ENCODE results near the gene TBL3. TPM values are rescaled to one million over a fixed set of nuclear protein-coding genes. Genes with fewer than 3 reads are reported as not detected.

The TBL3 gene
- total and polyA plus RNA-seq, 2 donors (not counting 1 experiment from before 2014, with no cell fraction given) = 31.9 to 52.2 TPM

GRCh38 chr16:1990101-1990350 lies 18.2 kb downstream of the TBL3 start:
- ATAC-seq (ENCODE audit: low read depth) (no peak), DNase-seq (no peak)
- peaks cover 38% of the 10 kb centered on the region for H3K4me1 Mint-ChIP-seq
- Histone ChIP-seq H3K4me1 (ENCODE audit: control insufficient read depth in 2 of 2, insufficient read depth in 2 of 2, low read length in 2 of 2) (peaks cover 26 to 40% of the 10 kb centered on the region in 2 donors), H3K9ac (ENCODE audit: low read length) (peak overlapping the region; percentile 90), H3K27me3 (replicated peaks in 1 of 4; ENCODE audit: control extremely low read depth in 1 of 4, control insufficient read depth in 3 of 4, insufficient read depth in 4 of 4, low read length in 3 of 4) (no peaks in the 10 kb centered on the region), H3K79me2 (ENCODE audit: control insufficient read depth, insufficient read depth, low read length) (no peaks in the 10 kb centered on the region), H3K27ac (ENCODE audit: low read length in 2 of 2) (peak overlapping the region in 1 of 2 donors; percentile 92), H3K36me3 (replicated peaks in 1 of 2; ENCODE audit: control extremely low read depth in 1 of 2, control insufficient read depth in 1 of 2, extremely low read depth in 1 of 2, insufficient read depth in 2 of 2, low read length in 1 of 2) (peaks cover 0 to 10% of the 10 kb centered on the region in 2 experiments), H3K4me3 (ENCODE audit: control extremely low read depth in 1 of 5, extremely low read depth in 1 of 5, insufficient read depth in 1 of 5, low read depth in 2 of 5, low read length in 4 of 5) (peak overlapping the region in 4 of 5 experiments; percentile 65 to 93 (median 69)), H3K9me3 (ENCODE audit: control extremely low read depth in 1 of 3, control insufficient read depth in 2 of 3, insufficient read depth in 1 of 3, low read length in 2 of 3) (peaks cover 0 to 13% (median 0%) of the 10 kb centered on the region in 3 donors), H3K4me2 (replicated peaks; ENCODE audit: low read depth, low read length, poor library complexity, severe bottlenecking) (peak overlapping the region; percentile 100), H2AFZ (ENCODE audit: insufficient read depth, low read depth, low read length, poor library complexity, severe bottlenecking) (no peak overlapping the region), H4K20me1 (ENCODE audit: control insufficient read depth, insufficient read depth, low read length, poor library complexity, severe bottlenecking) (no peaks in the 10 kb centered on the region)
- ChIA-PET POLR2A (interaction anchor here (1.1 to 3.0 kb wide), 5 partner anchors 18 to 165 kb away, joined by 3 to 36 read pairs (median 3); partner anchors contain the start of genes RPS2, TBL3 and TRAF7), CTCF (no interaction called here)
- WGBS (ENCODE audit: insufficient coverage) = 0% methylated on average over 2 of the region's 25 CpGs
- H3K27ac Mint-ChIP-seq = no peak overlapping the region
- H3K27me3 Mint-ChIP-seq = no peaks in the 10 kb centered on the region
- H3K9me3 Mint-ChIP-seq (ENCODE audit: insufficient read depth) = no peaks in the 10 kb centered on the region
- no peak for TF ChIP-seq EZH2 (IDR thresholded peaks at IDR 0.05; ENCODE audit: borderline replicate concordance, insufficient read depth, low read depth, low read length, poor library complexity, severe bottlenecking)
- TF ChIP-seq, protein P1, sequence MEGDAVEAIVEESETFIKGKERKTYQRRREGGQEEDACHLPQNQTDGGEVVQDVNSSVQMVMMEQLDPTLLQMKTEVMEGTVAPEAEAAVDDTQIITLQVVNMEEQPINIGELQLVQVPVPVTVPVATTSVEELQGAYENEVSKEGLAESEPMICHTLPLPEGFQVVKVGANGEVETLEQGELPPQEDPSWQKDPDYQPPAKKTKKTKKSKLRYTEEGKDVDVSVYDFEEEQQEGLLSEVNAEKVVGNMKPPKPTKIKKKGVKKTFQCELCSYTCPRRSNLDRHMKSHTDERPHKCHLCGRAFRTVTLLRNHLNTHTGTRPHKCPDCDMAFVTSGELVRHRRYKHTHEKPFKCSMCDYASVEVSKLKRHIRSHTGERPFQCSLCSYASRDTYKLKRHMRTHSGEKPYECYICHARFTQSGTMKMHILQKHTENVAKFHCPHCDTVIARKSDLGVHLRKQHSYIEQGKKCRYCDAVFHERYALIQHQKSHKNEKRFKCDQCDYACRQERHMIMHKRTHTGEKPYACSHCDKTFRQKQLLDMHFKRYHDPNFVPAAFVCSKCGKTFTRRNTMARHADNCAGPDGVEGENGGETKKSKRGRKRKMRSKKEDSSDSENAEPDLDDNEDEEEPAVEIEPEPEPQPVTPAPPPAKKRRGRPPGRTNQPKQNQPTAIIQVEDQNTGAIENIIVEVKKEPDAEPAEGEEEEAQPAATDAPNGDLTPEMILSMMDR (IDR thresholded peaks at IDR 0.05) = no peak
- intact Hi-C loops (cut with micrococcal nuclease) = loop anchor here (2.0 to 10.0 kb wide), 3 partner anchors 25 to 787 kb away; partner anchors contain the start of genes ELOB, MSRB1 and RPS2
- H3K4me3 Mint-ChIP-seq = no peak overlapping the region

DNA sequence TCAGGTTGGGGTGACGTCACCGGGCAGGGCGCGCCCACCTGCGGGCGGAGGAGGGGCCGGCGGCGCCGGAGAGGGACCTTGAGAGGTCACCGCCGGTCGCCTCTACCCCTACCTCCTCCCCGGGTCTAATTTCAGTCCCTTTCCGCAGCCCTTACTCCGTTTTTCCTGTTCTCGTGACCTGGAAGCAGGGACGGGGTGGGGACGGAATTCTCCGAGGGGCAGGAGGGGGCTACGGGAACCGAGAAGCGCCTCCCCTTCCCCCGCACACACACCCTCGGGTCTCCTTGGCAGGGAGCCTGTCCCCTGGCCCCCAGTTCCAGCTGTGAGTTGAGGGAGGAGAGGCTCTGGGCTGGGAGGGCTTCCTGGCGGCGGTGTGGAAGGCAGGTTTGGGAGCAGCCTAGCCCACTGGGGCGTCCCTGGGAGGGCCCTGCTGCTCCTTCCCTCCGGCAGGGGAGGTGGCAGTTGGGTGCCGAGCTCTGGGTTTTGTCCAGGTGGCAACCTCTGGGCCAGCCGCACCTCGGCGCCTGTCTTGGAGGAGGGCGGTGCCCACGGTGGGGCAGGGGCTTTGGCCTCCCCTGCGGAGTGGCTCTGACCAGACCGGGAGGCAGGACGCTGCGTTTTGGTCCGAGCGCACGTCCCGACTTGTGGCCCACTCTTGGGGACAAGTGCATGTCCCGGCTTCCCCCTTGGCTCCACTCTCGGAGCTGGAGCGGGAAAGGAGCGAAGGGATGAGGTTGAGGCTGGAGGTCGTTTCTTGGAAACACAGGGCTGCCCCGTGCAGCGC lies 18.7 kb downstream of the TBL3 start:
- Histone ChIP-seq H3K36me3 (replicated peaks in 1 of 2; ENCODE audit: control extremely low read depth in 1 of 2, control insufficient read depth in 1 of 2, extremely low read depth in 1 of 2, insufficient read depth in 2 of 2, low read length in 1 of 2) (peaks cover 0 to 7% of the 10 kb centered on the region in 2 experiments), H3K4me1 (ENCODE audit: control insufficient read depth in 2 of 2, insufficient read depth in 2 of 2, low read length in 2 of 2) (peaks cover 24 to 35% of the 10 kb centered on the region in 2 donors), H3K4me3 (ENCODE audit: control extremely low read depth in 1 of 5, extremely low read depth in 1 of 5, insufficient read depth in 1 of 5, low read depth in 2 of 5, low read length in 4 of 5) (peak overlapping the region in 4 of 5 experiments; percentile 65 to 93 (median 69)), H3K9me3 (ENCODE audit: control extremely low read depth in 1 of 3, control insufficient read depth in 2 of 3, insufficient read depth in 1 of 3, low read length in 2 of 3) (peaks cover 0 to 13% (median 0%) of the 10 kb centered on the region in 3 donors), H3K27ac (ENCODE audit: low read length in 2 of 2) (peak overlapping the region; percentile 86 to 92), H3K27me3 (replicated peaks in 1 of 4; ENCODE audit: control extremely low read depth in 1 of 4, control insufficient read depth in 3 of 4, insufficient read depth in 4 of 4, low read length in 3 of 4) (no peaks in the 10 kb centered on the region), H4K20me1 (ENCODE audit: control insufficient read depth, insufficient read depth, low read length, poor library complexity, severe bottlenecking) (no peaks in the 10 kb centered on the region), H3K79me2 (ENCODE audit: control insufficient read depth, insufficient read depth, low read length) (no peaks in the 10 kb centered on the region), H2AFZ (ENCODE audit: insufficient read depth, low read depth, low read length, poor library complexity, severe bottlenecking) (peak overlapping the region; percentile 56), H3K4me2 (replicated peaks; ENCODE audit: low read depth, low read length, poor library complexity, severe bottlenecking) (peak overlapping the region; percentile 100), H3K9ac (ENCODE audit: low read length) (peak overlapping the region; percentile 90)
- peak; percentile 17 for ATAC-seq (ENCODE audit: low read depth)
- Mint-ChIP-seq H3K27ac (peak overlapping the region; percentile 97), H3K4me1 (peaks cover 34% of the 10 kb centered on the region), H3K4me3 (peak overlapping the region; percentile 91), H3K9me3 (ENCODE audit: insufficient read depth) (no peaks in the 10 kb centered on the region), H3K27me3 (no peaks in the 10 kb centered on the region)
- ChIA-PET CTCF (interaction anchor here (0.6 to 5.5 kb wide), 5 partner anchors 14 to 452 kb away, joined by 3 to 32 read pairs (median 4); partner anchors contain the start of gene TRAF7), POLR2A (interaction anchor here (0.7 to 3.0 kb wide), 13 partner anchors 8 to 261 kb away, joined by 3 to 36 read pairs (median 5); partner anchors contain the start of genes ECI1, MSRB1, RNF151 and RPS2)
- peak; percentile 78 for DNase-seq
- 2% methylated on average over 25 of the region's 50 CpGs for WGBS (ENCODE audit: insufficient coverage)
- intact Hi-C loops (cut with micrococcal nuclease) = loop anchor here (1.0 to 10.0 kb wide), 4 partner anchors 7 to 787 kb away; partner anchors contain the start of genes ELOB, MSRB1 and RPS2
- peak; percentile 75 for TF ChIP-seq EZH2 (IDR thresholded peaks at IDR 0.05; ENCODE audit: borderline replicate concordance, insufficient read depth, low read depth, low read length, poor library complexity, severe bottlenecking)
- TF ChIP-seq, protein P1 (IDR thresholded peaks at IDR 0.05) = no peak
